ENCODE results near the gene SMIM45.

The SMIM45 gene

GRCh38 chr22:42001706-42002105 is 49.8 kb downstream of the SMIM45 start:
- no peak for FAIRE-seq
- BruUV-seq (replicated peaks): no TSS peak
- ChIA-PET CTCF (no interaction called here), POLR2A (no interaction called here)
- H4K20me1 ChIP-seq (replicated peaks; ENCODE audit: control insufficient read depth, extremely low read depth, insufficient read depth, low read length): no peaks in the 10 kb centered on the region
- H3K4me2 ChIP-seq (ENCODE audit: insufficient read depth, low read length): no peak overlapping the region
- H3K4me1 ChIP-seq (ENCODE audit: control insufficient read depth, extremely low read depth, insufficient read depth, low read length): no peaks in the 10 kb centered on the region
- no peaks in the 10 kb centered on the region for H3K79me2 ChIP-seq (ENCODE audit: control insufficient read depth, insufficient read depth, low read length)
- dilution Hi-C loops (cut with MboI; ENCODE audit: extremely low pct_ligation_motif_present, low sequenced_read_pairs): no loop called here
- H3K36me3 ChIP-seq (ENCODE audit: control insufficient read depth in 2 of 2, extremely low read depth in 1 of 2, insufficient read depth in 2 of 2, low read length in 2 of 2): no peaks in the 10 kb centered on the region
- intact Hi-C loops (cut with micrococcal nuclease): no loop called here
- no peaks in the 10 kb centered on the region for H3K9me3 ChIP-seq (replicated peaks; ENCODE audit: control insufficient read depth, insufficient read depth, low read length)
- H3K9me1 ChIP-seq (replicated peaks; ENCODE audit: control insufficient read depth, extremely low read depth, insufficient read depth, low read length): no peaks in the 10 kb centered on the region
- TF ChIP-seq JUN (IDR thresholded peaks at IDR 0.05; ENCODE audit: borderline replicate concordance, insufficient read depth, insufficient read length, low read depth) (no peak), POLR2A (IDR thresholded peaks at IDR 0.05; ENCODE audit: low read depth, low read length) (no peak), GATA2 (IDR thresholded peaks at IDR 0.05; ENCODE audit: insufficient read depth, insufficient read length, low read depth, low read length) (no peak), EZH2 (IDR thresholded peaks at IDR 0.05; ENCODE audit: borderline replicate concordance, low read depth, low read length, severe bottlenecking) (no peak), MYC (IDR thresholded peaks at IDR 0.05; ENCODE audit: low read depth, low read length) (no peak), POLR2AphosphoS5 (IDR thresholded peaks at IDR 0.05; ENCODE audit: insufficient read depth, low read depth, low read length) (no peak), CTCF (IDR thresholded peaks at IDR 0.05; ENCODE audit: extremely low read depth in 1 of 2, insufficient read depth in 1 of 2, low read depth in 1 of 2, low read length in 2 of 2) (no peak), FOS (IDR thresholded peaks at IDR 0.05; ENCODE audit: borderline replicate concordance, insufficient read depth, low read length) (no peak), MAX (IDR thresholded peaks at IDR 0.05; ENCODE audit: insufficient read depth, insufficient read length) (no peak)
- H3K27me3 ChIP-seq (ENCODE audit: control insufficient read depth in 2 of 2, insufficient read depth in 2 of 2, low read length in 2 of 2): peaks cover 0 to 4% of the 10 kb centered on the region in 2 experiments
- no peak for DNase-seq (ENCODE audit: low read depth, low spot score)
- no peak overlapping the region for H3K27ac ChIP-seq (ENCODE audit: insufficient read depth, low read depth, low read length)
- no peak overlapping the region for H3K4me3 ChIP-seq (replicated peaks in 1 of 3; ENCODE audit: insufficient read depth in 1 of 3, low read depth in 1 of 3, low read length in 3 of 3)
- no peak overlapping the region for H3K9ac ChIP-seq (replicated peaks; ENCODE audit: extremely low read depth, insufficient read depth, low read length)
- no peak overlapping the region for H2AFZ ChIP-seq (ENCODE audit: low read depth, low read length)

Data from endothelial cell of umbilical vein (primary cell).